Activated T-cell treated with anti-CD3 and anti-CD28 coated beads, Interleukin-2, amount 50 U/mL, for 1 hour (primary cell): Measurements from ENCODE around the gene UPK1B.

ENCODE experiments used
- DNase-seq: peaks from one replicate; pipeline ENCODE4 v3.0.0-alpha.2; 2020

UPK1B gene

GRCh38 chr3:119177321-119177720 is 3.9 kb downstream of the UPK1B start:
- DNase-seq = no peak

GRCh38 chr3:119181765-119182164 is 8.4 kb downstream of the UPK1B start:
- DNase-seq = no peak

GRCh38 chr3:119184111-119184510 is 10.7 kb downstream of the UPK1B start:
- DNase-seq = no peak

DNA sequence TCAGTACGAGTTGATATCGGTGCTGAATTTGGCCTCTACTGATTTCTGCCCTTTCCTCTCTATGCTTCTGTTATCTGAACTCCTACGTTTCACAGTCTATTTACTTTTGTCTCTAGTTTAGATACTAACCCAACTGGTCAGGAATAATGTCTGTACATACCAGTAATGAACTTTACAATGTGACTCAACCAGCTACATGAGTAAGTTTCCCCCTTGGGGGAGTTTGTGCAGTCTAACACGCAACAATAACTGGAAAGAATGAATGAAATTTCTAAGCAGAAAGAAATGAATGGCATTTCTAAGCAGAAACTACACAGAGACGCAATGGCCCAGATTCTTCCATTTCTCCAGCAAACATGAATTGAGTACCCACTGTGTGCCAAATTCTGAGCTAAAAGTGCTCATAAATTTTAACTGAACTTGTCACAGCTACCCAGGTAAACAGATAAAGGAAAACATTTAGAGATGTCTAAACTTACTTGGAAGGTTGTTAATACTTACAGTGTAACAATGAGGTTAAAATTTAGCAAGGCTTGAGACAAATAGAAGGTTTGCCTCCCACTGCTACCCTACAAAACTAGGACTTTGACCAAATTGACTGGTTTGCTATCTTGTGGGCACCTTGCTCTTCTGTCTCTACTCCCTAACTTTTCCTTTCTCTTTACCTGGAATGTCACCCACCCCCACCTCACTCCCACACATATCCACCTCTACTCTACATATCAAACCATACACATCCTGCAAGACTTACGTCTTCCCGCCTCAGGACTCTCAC is 11.6 kb downstream of the UPK1B start:
- no peak for DNase-seq

DNA sequence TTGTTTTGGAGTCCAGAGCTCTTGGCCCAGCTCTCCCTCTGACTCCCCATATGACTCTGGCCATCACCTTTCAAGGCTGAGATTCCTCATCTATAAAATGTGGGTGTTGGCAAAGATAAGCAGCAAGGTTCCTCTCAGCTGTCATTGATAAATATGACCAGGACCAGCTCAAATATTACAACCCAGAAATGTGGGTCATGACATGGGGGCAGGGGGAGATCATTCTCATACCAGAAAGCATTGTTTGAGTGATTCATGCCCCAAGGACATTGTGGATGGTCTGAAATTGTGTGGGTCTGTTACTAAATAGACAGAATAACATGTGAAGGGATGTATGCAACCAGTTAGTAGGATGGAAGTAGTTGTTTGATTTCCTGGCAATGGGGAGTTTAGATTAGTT is 13.9 kb downstream of the UPK1B start:
- DNase-seq = no peak

DNA sequence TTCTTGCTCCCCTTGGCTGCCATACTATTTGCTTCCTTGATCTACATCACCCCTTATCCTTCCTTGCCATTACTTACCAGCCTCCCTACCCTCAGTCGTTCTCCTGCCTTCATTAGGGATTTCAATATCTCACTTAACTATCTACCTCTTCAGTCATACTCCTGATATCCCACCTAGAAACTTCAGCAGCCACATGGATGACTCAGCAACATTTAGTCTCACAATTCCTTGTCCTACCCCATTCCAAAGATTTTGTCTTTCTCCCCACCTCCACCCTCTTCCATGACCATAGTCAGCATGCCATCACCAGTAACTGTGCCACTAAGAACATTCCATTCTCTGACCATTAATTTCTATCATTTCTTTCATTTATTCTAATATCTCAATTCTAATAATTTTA is 18.4 kb downstream of the UPK1B start:
- no peak for DNase-seq

DNA sequence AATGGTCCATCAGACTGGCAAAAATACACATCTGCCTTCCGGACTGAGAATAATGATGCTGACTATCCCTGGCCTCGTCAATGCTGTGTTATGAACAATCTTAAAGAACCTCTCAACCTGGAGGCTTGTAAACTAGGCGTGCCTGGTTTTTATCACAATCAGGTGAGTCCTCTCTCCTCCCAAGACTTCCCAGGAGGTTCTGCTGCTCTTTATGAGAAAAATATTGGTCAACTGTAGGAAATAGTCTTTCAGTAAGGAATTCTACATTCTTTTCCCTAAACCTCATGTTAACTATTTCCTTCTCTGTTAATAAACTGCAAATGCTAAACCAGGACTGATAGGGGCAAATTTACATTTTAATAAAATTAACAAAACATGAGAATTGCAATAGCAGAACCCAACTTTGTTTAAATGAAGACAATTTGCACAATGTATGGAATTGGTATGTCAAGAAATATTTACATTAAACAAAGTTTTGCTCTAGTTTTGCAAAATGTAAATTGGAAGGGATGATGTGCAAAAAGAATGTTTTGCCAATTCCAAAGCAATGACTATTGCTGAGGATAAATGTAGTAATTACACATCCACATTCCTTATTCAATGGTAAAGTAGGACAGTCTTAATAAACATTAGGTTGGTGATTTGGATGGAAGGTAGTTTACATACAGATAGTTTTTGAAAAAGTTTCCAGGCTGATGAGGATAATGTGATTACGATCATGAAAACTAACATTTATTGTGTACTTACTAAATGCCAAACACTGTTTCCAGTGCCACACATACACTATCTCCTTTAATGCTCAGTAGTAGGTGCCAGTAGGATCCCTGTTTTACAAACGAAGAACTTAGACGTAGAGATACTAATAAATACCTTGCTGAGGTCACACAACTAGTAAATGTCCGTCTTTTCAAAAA is 21.1 kb downstream of the UPK1B start:
- no peak for DNase-seq

GRCh38 chr3:119195151-119195476 is 21.7 kb downstream of the UPK1B start:
- no peak for DNase-seq

- no peak for DNase-seq
These were observed 22.5 kb downstream of the UPK1B start for GRCh38 chr3:119195911-119196310.

DNA sequence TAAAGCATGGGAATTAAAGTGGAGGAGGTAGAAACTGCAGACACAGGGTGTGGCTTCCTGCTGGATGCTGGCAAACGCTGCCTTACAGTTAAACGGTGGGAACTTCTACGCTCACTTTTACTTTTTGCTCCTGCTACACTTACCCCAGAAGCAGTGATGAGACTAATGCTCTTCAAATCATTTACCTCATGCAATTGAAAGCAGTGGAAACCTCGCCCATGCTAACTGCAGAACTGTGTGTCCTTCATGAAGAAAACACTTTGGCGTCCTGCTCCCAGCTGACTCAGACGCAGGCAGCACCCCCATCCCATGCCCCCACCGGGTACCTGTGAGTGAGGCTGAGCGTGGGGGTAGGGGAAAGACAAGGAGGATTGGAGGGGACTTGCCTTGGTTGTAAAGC is 31.8 kb downstream of the UPK1B start:
- DNase-seq = no peak

DNA sequence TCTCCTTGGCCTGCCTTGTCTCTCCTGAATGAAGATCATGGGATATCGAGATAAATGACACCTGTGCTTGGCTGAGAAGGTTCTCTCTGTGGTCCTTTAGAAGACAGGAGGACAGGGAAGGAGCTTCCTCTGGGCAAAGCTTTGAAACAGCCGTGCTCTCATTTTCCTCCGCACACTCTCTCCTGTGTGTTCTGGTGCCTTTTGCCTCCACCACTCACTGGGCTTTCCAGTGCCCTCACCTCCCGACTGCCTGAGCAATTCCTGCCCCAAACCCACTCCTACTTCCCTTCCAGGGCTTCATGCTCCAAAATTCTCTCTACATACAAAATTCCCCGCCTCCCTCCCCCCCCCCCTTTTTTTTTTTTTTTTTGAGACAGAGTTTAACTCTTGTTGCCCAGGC is 32.3 kb downstream of the UPK1B start:
- no peak for DNase-seq

GRCh38 chr3:119206611-119207511 is 33.5 kb downstream of the UPK1B start:
- no peak for DNase-seq

DNA sequence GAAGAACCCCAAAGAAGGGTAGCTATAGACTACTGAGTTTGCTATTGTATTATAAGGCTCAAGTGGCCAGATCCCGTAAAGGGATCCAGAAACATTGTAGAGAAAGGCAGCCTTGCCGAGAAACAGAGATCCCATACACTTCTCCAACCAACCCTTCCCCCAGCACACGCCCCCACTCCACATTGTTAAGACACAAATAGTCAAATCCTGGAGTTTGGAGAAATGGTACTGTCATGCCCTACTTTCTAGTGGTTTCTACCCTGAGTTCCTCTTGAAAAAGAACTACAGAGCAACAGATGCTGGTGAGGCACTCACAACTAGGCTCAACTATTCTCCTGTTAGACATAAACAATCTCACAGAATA is 34.1 kb downstream of the UPK1B start:
- DNase-seq = no peak

GRCh38 chr3:119211193-119211592 is 37.8 kb downstream of the UPK1B start:
- DNase-seq = no peak

DNA sequence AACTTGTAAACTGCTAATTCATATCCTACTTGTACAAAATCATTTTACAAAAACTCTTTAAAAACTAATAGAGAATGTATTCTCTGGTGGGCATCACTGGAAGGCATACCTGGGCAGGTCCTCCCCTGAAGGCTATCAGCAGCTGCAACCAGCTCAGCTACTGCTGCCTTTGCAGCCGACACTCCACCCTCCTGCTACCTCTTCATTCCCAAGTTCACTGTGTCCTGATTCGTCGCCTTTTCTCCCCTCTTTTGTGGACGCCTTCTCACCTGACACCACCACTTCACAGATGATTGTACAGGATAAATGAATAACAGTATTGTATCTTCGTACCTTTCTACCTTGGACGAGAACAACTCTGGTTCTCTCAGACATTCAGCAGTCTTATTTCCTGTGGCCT is 38.4 kb downstream of the UPK1B start:
- no peak for DNase-seq

- DNase-seq = no peak
These were observed 45.7 kb downstream of the UPK1B start for GRCh38 chr3:119219069-119219468.

GRCh38 chr3:119220198-119220597 is 46.8 kb downstream of the UPK1B start:
- DNase-seq = no peak

DNA sequence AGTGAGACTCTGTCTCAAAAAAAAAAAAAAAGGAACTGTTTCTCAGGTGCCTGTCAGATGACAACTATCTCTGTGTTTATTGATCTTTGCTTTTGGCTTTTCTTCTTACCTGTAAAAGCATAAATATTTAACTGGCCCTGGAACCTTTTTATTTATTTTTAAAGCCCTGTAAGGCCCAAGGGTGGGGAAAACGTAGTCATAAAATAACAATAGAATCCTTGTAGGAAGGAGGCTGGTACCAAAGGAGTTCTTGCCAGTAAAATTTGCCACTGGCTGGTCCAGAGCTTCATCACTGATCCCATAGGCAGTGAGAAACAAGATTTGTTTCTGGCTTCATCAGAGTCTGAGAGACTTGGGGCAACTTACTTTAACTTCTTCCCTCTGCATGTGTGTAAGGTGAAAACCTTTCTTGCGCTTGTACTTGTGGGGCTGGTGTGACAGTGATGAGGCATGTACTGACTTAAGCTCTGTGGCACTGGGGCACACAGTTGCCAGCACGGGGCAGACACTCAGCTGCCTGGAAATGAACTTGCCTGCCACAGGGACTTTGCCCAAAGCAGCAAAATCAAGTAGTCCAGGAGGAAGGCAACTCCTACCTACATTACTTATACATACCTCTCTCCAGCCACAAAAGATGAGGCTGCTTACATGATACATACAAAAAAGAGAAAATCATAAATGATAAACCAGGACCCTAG is 47.7 kb downstream of the UPK1B start:
- DNase-seq = no peak

DNA sequence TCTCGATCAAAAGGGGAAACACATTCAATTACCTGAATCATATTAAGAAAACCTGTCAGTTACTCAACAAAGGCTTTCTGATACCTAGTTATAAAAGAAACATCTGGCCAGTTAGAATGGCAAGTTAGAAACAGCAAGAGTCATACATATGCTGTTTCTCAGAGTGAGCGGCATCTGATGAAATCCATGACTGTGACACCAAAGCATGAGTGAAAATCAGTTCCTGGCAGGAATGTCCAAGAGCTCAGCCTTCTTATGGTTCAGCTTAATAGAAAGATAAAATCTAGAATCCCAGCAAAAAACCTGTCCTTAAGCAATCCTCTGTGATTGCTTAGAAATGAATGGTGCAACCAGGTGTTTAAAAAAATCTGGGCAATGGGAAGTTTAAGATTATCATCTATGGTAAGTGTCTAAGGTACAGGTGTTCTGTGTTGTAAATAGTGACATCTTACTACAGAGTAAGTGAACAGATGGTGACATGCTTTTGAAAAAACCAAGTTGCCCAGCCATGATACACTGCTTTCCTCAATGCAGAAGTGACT is 48.5 kb downstream of the UPK1B start:
- no peak for DNase-seq

DNA sequence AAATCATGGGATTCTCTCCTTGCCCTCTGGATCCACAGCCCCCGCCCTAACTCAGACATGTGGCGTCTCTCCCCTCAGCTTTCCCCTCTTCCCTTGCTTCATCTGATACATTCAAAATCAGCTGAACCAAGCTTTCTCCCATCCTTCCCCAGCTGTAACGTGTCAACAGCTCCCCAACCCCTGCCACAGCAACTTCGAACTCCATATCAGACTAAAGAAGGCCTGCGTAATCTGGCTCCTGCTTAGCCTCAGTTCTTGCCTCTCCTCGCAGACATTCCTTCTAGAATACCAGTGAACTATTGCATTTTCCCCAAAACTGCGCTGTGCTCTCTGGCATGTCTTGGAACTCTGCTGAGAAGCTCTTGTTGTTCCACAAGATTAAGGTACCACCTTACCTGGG is 49.0 kb downstream of the UPK1B start:
- no peak for DNase-seq

DNA sequence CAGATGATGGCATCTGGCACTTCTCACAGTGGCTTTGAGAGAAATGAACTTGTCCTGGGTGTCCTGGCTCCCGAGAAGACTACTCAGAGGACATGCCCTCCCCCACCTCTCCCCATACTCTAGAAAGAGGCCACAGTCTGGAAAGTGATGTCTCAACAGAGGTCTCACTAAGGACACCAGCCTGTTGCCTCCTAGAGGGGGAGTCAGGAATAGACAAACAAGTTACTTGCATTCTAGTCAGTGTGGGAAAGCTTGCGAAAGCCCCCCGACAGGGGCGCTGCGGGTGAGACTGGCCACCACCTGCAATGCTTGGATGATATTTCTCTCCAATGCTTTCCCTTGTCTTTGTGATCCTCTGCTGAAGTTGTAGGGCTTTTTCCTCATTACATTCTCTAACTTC is 50.1 kb downstream of the UPK1B start:
- DNase-seq = no peak

DNA sequence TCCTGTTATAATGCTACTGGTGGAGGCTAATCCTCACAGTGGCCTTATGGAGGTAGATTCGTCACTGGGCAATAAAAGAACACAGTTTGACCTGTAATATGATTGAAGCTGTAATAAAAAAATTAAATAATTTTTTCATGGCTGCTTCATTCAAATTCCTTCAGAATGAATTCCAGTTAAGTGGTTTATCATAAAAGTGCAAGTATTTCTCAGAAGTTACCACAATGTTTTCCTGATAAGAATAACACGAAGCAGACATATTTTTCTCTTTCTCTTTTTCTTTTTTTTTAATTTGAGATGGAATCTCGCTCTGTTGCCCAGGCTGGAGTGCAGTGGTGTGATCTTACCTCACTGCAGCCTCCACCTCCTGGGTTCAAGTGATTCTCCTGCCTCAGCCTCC is 51.7 kb downstream of the UPK1B start:
- no peak for DNase-seq
